Heart left ventricle (tissue), 16 donors: ENCODE measurements around the gene PLEKHA7. TPM values are rescaled to one million over a fixed set of nuclear protein-coding genes. Genes with fewer than 3 reads are reported as not detected.

Experiments used
- ATAC-seq, 4 donors: fragments of 200-7000 bp; cut with Tn5 transposase; one replicate each; pipeline ENCODE4 v1.9.1; 2020 to 2022; ENCODE audit warnings: moderate library complexity in 4 of 4, mild to moderate bottlenecking in 3 of 4, moderate number of reproducible peaks in 1 of 4
- DNase-seq, 5 donors: peaks; one replicate each; pipeline ENCODE4 v3.0.0-alpha.2; 2020
- H3K27ac ChIP-seq, 12 donors: fragments of 200-600 bp; sonication (generic) in 4 of 12; one replicate each; pipeline versions ENCODE4 v1.5.0 to v1.8.0; 2016 to 2022; ENCODE audit warnings: mild to moderate bottlenecking in 2 of 12
- H3K27me3 ChIP-seq, 9 donors: fragments of 200-600 bp; sonication (generic) in 2 of 9; one replicate each; pipeline versions ENCODE4 v1.5.1 to v1.8.0; 2016 to 2022; ENCODE audit warnings: mild to moderate bottlenecking in 3 of 9
- H3K36me3 ChIP-seq, 9 donors: fragments of 200-600 bp; sonication (generic) in 2 of 9; one replicate each; pipeline versions ENCODE4 v1.5.0 to v1.8.0; 2018 to 2022; ENCODE audit warnings: mild to moderate bottlenecking in 2 of 9
- H3K4me1 ChIP-seq, 12 donors: fragments of 200-600 bp; sonication (generic) in 4 of 12; one replicate each; pipeline versions ENCODE4 v1.5.0 to v1.8.0; 2016 to 2022; ENCODE audit warnings: mild to moderate bottlenecking in 3 of 12
- H3K4me3 ChIP-seq, 12 donors: fragments of 200-600 bp; sonication (generic) in 4 of 12; one replicate each; pipeline versions ENCODE4 v1.5.0 to v1.8.0; 2017 to 2022; ENCODE audit warnings: mild to moderate bottlenecking in 9 of 12, moderate library complexity in 4 of 12
- H3K9me3 ChIP-seq, 12 donors: fragments of 200-600 bp; sonication (generic) in 4 of 12; one replicate each; pipeline versions ENCODE4 v1.5.0 to v1.8.0; 2016 to 2022; ENCODE audit warnings: mild to moderate bottlenecking in 1 of 12
- POLR2A ChIP-seq, 2 donors: fragments of 450-650 bp; IDR thresholded peaks; one replicate each; pipeline ENCODE4 v1.6.1; 2017; ENCODE audit warnings: antibody characterized with exemption in 2 of 2, mild to moderate bottlenecking in 2 of 2, moderate library complexity in 2 of 2
- WGBS, 4 donors: extraction: QIAGEN DNeasy Blood & Tissue Kit in 2 of 4; methylation state at CpG; one replicate each; pipeline versions ENCODE4 v1.1.5 to v1.1.7; 2013 to 2018; 5-methylcytosine and 5-hydroxymethylcytosine counted together
- intact Hi-C, 10 donors: fragments of 100-400 bp; cut with DNase I; formaldehyde crosslinking; loops; one replicate each; pipeline versions ENCODE4 v1.11.1 to v1.14.2; 2022
- polyA plus RNA-seq, 2 donors: library from polyadenylated mRNA; stranded (reverse); fragments of 200-250 nt; gene quantifications; one replicate each; pipeline ENCODE4 v1.2.3, GENCODE V29; 2013
- total RNA-seq, 9 donors: library from RNA; depleted of rRNA in 2 of 9; stranded (reverse); fragments of >200 nt in 2 of 9; fragmentation: NEBNext Ultra II Directional in 3 of 9; extraction: Animal tissue kit (Norgen Biotek cat#: 25700) in 3 of 9; gene quantifications; one replicate each; pipeline versions ENCODE4 v1.1.0 to v1.2.4, GENCODE V29; 2016 to 2023
- TF ChIP-seq, protein P1 (sequence below), 12 donors: fragments of 200-600 bp; sonication (generic) in 4 of 12; IDR thresholded peaks; one replicate each; pipeline versions ENCODE4 v1.5.0 to v1.8.0; 2018 to 2022; ENCODE audit warnings: antibody characterized with exemption in 12 of 12, mild to moderate bottlenecking in 5 of 12
- donor health status: ischemic (EF 13 %, LVEDD 7.1; RV severe dilation, severe dysfunction).
- donor health status: healthy with polysubstance abuse.
- donor health status: DM: no; HTN: yes; CAD: no.
- donor health status: DM: no; HTN: no; CAD: no.
- donor health status: ischemic (EF 25% LVEDD 6.9; RV normal size, moderate dysfunction).
- donor health status: ischemic (EF 25% LVEDD 5.7; RV mildly dilated, moderate dysfunction).
- donor health status: healthy.
- donor health status: DM: yes; HTN: yes; CAD: no.
- donor health status: ischemic (EF 35%, LVEDD 5.7; RV mildly dilated, moderate dysfunction).
- donor health status: nonischemic (EF 11% LVEDD 7.7; RV severe dilation, severe dysfunction).
- donor health status: DM: yes; HTN: yes; CAD: no.
- donor health status: PGD.
- donor health status: ischemic (EF 29% LVEDD 5.4; RV normal size, mild dysfunction).
- donor health status: nonischemic (EF 23%, LVEDD 6.1; RV moderate dilation, normal function).

Gene PLEKHA7
- total and polyA plus RNA-seq, 11 donors, result 13.1 to 57.5 (median 23.5) TPM

DNA sequence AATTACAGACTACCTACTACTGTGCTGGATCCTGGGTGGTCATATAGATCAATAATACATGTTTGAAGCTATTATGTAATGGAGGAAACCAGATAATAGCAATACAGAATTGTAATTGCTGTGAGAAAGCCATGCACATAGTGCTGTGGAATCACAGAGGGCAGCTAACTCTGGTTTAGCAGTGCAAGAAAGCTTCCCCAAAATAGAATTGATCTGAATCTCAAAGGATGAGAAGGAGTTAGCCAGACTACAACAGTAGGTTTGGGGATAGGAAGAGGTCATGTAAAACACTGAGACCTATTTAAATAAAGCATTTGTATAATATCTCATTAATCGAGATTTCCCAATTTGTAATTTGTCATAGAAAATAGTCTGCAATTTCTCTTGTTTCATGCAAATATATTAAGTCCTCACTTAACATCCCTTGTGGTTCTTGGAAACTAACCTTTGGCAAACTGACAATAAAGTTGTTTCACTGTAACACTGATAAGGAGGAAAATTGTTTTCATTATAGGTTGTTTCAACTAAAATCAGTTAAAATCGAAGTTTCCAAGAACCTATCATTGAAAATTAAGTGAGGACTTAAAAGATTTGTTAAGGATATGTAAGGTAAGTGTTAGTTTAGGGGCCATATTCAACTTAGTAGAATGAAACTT lies 268.1 kb downstream of the PLEKHA7 start:
- ATAC-seq, result peak in 1 of 4 donors; percentile 31
- intact Hi-C loops, result no loop called here
- TF ChIP-seq POLR2A (IDR thresholded peaks at IDR 0.05), result no peak
- DNase-seq, result no peak
- H3K4me1 ChIP-seq, result peaks cover 4 to 66% (median 46%) of the 10 kb centered on the region in 12 donors
- H3K4me3 ChIP-seq, result no peak overlapping the region
- H3K36me3 ChIP-seq, result peaks cover 4 to 94% (median 74%) of the 10 kb centered on the region in 9 donors
- H3K9me3 ChIP-seq, result no peaks in the 10 kb centered on the region
- no peak overlapping the region for H3K27ac ChIP-seq
- 72 to 86% (median 79%) methylated on average over 2 of the region's 2 CpGs for WGBS, 4 donors
- no peaks in the 10 kb centered on the region for H3K27me3 ChIP-seq

DNA sequence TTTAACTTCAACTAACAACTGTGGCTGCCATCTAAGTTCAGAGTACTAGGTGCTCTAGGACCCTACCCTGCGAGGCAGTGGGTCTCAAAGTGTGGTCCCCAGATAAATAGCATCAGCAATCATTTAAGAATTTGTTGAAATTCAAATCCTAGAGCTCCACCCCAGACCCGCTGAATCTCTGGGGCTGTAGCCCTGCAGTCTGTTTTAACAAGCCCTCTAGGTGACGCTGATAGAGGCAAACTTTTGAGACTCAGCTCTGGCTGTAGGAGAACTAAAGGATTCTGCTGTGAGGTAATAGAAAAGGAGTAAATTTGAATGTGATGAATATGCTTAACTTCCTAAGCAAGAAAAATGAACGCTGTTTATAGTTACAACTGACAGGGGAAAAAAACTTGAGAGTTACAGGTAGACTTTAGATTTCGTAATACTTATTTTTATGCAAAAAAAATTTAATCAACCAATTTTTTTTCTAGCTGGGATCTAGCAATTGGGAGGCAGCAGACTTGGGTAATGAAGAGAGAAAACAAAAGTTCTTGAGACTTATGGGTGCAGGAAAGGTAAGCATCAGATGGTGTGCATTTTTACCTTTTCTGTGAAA lies 270.0 kb downstream of the PLEKHA7 start:
- intact Hi-C loops, result no loop called here
- H3K36me3 ChIP-seq, result peaks cover 0 to 75% (median 59%) of the 10 kb centered on the region in 9 donors
- no peak overlapping the region for H3K27ac ChIP-seq
- ATAC-seq, result no peak
- peaks cover 4 to 83% (median 59%) of the 10 kb centered on the region in 12 donors for H3K4me1 ChIP-seq
- no peak overlapping the region for H3K4me3 ChIP-seq
- TF ChIP-seq POLR2A (IDR thresholded peaks at IDR 0.05), result no peak
- TF ChIP-seq, protein P1, sequence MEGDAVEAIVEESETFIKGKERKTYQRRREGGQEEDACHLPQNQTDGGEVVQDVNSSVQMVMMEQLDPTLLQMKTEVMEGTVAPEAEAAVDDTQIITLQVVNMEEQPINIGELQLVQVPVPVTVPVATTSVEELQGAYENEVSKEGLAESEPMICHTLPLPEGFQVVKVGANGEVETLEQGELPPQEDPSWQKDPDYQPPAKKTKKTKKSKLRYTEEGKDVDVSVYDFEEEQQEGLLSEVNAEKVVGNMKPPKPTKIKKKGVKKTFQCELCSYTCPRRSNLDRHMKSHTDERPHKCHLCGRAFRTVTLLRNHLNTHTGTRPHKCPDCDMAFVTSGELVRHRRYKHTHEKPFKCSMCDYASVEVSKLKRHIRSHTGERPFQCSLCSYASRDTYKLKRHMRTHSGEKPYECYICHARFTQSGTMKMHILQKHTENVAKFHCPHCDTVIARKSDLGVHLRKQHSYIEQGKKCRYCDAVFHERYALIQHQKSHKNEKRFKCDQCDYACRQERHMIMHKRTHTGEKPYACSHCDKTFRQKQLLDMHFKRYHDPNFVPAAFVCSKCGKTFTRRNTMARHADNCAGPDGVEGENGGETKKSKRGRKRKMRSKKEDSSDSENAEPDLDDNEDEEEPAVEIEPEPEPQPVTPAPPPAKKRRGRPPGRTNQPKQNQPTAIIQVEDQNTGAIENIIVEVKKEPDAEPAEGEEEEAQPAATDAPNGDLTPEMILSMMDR (IDR thresholded peaks at IDR 0.05), result no peak
- no peaks in the 10 kb centered on the region for H3K9me3 ChIP-seq
- no peaks in the 10 kb centered on the region for H3K27me3 ChIP-seq
- no peak for DNase-seq
- WGBS, 4 donors, result 84 to 88% (median 85%) methylated on average over 5 of the region's 5 CpGs

DNA sequence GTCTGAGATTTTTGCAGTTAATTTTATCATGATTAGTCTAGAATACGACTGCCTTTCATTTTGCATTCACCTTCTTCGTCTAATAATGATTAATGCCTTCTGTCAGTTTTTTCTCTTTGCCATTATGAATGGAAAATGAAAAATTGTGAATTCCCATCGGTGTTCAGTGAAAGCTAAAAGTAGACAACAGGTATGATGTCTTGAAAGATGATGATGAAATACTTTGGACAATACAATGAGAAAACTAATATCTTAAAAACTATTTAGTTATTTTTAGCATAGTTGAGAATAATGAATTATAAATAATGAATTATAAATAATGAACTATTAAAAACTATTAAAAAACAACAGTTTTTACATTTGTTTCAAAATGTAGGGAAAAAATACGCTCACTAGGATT lies 270.7 kb downstream of the PLEKHA7 start:
- Histone ChIP-seq H3K9me3 (no peaks in the 10 kb centered on the region), H3K36me3 (peaks cover 0 to 68% (median 52%) of the 10 kb centered on the region in 9 donors), H3K4me3 (no peak overlapping the region), H3K27ac (no peak overlapping the region), H3K27me3 (no peaks in the 10 kb centered on the region), H3K4me1 (peaks cover 4 to 83% (median 59%) of the 10 kb centered on the region in 12 donors)
- intact Hi-C loops, result no loop called here
- ATAC-seq (no peak), DNase-seq (no peak)
- 87 to 91% (median 90%) methylated on average over 4 of the region's 4 CpGs for WGBS, 4 donors
- TF ChIP-seq, protein P1 (IDR thresholded peaks at IDR 0.05), result no peak
- TF ChIP-seq POLR2A (IDR thresholded peaks at IDR 0.05), result no peak

DNA sequence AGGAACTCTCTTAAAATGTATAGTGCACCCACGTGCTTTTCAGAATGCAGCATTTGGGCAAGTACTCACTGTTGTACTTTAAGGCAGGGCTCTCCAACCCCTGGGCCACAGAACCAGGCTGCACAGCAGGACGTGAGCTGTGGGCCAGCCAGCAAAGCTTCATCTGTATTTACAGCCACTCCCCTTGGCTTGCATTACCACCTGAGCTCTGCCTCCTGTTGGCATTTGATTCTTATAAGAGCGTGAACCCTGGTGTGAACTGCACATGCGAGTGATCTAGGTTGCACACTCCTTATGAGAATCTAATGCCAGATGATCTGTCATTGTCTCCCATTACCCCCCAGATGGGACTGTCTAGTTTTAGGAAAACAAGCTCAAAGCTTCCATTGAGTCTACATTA lies 272.7 kb downstream of the PLEKHA7 start:
- no peaks in the 10 kb centered on the region for H3K9me3 ChIP-seq
- no peak overlapping the region for H3K27ac ChIP-seq
- ATAC-seq, result no peak
- WGBS, 4 donors, result 60 to 68% (median 62%) methylated on average over 4 of the region's 4 CpGs
- H3K36me3 ChIP-seq, result peaks cover 0 to 48% (median 32%) of the 10 kb centered on the region in 9 donors
- peaks cover 4 to 76% (median 55%) of the 10 kb centered on the region in 12 donors for H3K4me1 ChIP-seq
- no peak for TF ChIP-seq POLR2A (IDR thresholded peaks at IDR 0.05)
- TF ChIP-seq, protein P1 (IDR thresholded peaks at IDR 0.05), result no peak
- peak overlapping the region in 1 of 12 donors; percentile 17 for H3K4me3 ChIP-seq
- H3K27me3 ChIP-seq, result no peaks in the 10 kb centered on the region
- peak in 1 of 5 donors; percentile 32 for DNase-seq
- intact Hi-C loops, result no loop called here
